ENCODE results near the gene ZNRF1. TPM values are rescaled to one million over a fixed set of nuclear protein-coding genes. Genes with fewer than 3 reads are reported as not detected.

Gene ZNRF1
- total RNA-seq, 1 experiment from 2014 or later = 27.1 TPM

DNA sequence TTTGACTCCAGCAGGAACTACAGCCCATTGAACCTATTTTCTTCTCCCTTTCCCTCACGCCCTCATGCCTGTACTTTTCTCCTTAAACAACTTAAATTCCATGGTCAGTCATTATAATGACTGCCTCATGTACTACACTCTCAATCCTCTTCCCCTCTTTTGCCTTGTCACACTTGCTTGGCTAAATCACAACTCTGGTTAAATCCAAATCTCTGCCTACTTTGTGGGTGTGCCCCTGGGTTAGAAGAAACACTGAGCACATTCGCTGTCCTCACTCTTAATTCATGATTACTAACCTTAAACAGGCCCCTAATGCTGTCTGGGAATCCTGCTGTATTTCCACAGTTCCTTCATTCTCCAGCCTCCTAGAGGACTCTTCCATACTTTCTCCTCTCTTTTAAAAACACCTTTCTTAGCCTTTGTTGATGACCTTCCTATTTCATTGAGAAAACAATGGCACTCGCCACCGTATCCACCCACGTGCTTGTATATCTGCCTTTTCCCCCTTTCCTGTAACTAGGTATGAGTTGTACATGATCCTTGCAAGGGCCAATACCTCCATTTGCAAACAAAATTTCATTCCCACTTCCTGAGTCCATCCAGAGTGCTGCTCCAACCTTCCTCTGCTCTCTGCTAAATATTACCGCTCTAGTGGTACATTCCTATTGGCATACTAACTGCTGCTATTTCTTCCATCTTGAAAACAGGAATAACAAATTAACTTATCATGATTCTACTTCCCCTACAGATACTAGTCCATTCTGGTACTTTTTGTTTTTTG, 28.9 kb downstream of the ZNRF1 start:
- TF ChIP-seq, protein P1, sequence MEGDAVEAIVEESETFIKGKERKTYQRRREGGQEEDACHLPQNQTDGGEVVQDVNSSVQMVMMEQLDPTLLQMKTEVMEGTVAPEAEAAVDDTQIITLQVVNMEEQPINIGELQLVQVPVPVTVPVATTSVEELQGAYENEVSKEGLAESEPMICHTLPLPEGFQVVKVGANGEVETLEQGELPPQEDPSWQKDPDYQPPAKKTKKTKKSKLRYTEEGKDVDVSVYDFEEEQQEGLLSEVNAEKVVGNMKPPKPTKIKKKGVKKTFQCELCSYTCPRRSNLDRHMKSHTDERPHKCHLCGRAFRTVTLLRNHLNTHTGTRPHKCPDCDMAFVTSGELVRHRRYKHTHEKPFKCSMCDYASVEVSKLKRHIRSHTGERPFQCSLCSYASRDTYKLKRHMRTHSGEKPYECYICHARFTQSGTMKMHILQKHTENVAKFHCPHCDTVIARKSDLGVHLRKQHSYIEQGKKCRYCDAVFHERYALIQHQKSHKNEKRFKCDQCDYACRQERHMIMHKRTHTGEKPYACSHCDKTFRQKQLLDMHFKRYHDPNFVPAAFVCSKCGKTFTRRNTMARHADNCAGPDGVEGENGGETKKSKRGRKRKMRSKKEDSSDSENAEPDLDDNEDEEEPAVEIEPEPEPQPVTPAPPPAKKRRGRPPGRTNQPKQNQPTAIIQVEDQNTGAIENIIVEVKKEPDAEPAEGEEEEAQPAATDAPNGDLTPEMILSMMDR (IDR thresholded peaks at IDR 0.05; ENCODE audit: unreplicated experiment) = no peak
- Mint-ChIP-seq H3K4me1 (ENCODE audit: low read depth, unreplicated experiment) (no peaks in the 10 kb centered on the region), H3K27ac (ENCODE audit: unreplicated experiment) (no peak overlapping the region), H3K4me3 (ENCODE audit: low read depth, unreplicated experiment) (no peak overlapping the region), H3K9me3 (ENCODE audit: low read depth, unreplicated experiment) (no peaks in the 10 kb centered on the region), H3K27me3 (ENCODE audit: unreplicated experiment) (no peaks in the 10 kb centered on the region), H3K36me3 (ENCODE audit: insufficient read depth, unreplicated experiment) (no peaks in the 10 kb centered on the region)
- CTCF ChIA-PET = interaction anchor here (0.5 kb wide), 1 partner anchor 43 kb away, joined by 3 read pairs; the partner anchor contains the start of gene WDR59
- DNase-seq = no peak
- intact Hi-C loops (cut with micrococcal nuclease; ENCODE audit: unreplicated experiment) = no loop called here
- BruUV-seq (replicated peaks) = no TSS peak

DNA sequence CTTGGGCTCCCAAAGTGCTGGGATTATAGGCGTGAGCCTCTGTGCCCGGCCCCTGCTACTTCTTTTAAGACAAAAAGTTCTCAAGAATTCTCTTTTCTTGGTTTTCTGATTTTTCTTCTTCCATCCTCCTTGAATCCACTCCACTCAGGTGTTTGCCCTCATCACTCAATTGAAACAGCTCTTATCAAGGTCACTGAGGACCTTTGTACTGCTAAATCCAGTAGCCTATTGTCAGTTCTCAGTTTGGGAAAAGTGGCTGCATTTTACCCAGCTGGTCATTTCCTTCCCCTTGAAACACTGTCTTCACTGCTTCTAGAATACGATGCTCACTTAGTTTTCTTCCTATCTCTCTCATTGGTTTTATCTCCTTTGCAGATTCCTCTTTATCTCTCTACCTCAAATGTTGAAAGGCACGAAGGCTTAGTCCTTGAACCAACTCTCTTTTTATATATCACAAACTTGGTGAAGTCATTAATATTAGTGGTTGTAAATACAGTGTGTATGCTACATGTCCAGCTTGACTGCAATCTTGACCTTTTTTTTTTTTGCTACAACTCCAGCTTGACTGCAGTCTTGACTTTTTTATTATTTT, 29.8 kb downstream of the ZNRF1 start:
- DNase-seq = no peak
- Mint-ChIP-seq H3K27ac (ENCODE audit: unreplicated experiment) (no peak overlapping the region), H3K4me3 (ENCODE audit: low read depth, unreplicated experiment) (no peak overlapping the region), H3K27me3 (ENCODE audit: unreplicated experiment) (no peaks in the 10 kb centered on the region), H3K9me3 (ENCODE audit: low read depth, unreplicated experiment) (no peaks in the 10 kb centered on the region), H3K4me1 (ENCODE audit: low read depth, unreplicated experiment) (no peaks in the 10 kb centered on the region), H3K36me3 (ENCODE audit: insufficient read depth, unreplicated experiment) (no peaks in the 10 kb centered on the region)
- TF ChIP-seq, protein P1 (IDR thresholded peaks at IDR 0.05; ENCODE audit: unreplicated experiment) = no peak
- BruUV-seq (replicated peaks) = no TSS peak
- CTCF ChIA-PET = no interaction called here
- intact Hi-C loops (cut with micrococcal nuclease; ENCODE audit: unreplicated experiment) = no loop called here

DNA sequence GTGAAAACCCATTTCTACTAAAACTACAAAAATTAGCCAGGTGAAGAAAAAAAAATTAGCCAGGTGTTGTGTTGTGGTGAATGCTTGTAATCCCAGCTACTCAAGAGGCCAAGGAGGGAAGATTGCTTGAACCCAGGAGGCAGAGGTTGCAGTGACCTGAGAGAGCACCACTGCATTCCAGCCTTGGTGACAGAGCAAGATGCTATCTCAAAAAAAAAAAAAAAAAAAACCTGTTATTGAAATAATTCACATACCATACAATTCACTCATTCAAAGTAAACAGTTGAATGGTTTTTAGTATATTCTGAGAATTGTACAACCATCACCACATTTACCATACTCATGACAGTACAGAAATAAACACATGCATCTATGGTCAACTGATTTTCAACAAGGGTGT, 31.0 kb downstream of the ZNRF1 start:
- intact Hi-C loops (cut with micrococcal nuclease; ENCODE audit: unreplicated experiment) = no loop called here
- Mint-ChIP-seq H3K4me3 (ENCODE audit: low read depth, unreplicated experiment) (no peak overlapping the region), H3K36me3 (ENCODE audit: insufficient read depth, unreplicated experiment) (no peaks in the 10 kb centered on the region), H3K9me3 (ENCODE audit: low read depth, unreplicated experiment) (no peaks in the 10 kb centered on the region), H3K27me3 (ENCODE audit: unreplicated experiment) (no peaks in the 10 kb centered on the region), H3K27ac (ENCODE audit: unreplicated experiment) (no peak overlapping the region), H3K4me1 (ENCODE audit: low read depth, unreplicated experiment) (no peaks in the 10 kb centered on the region)
- no TSS peak for BruUV-seq (replicated peaks)
- TF ChIP-seq, protein P1 (IDR thresholded peaks at IDR 0.05; ENCODE audit: unreplicated experiment) = no peak
- DNase-seq = peak; percentile 16
- CTCF ChIA-PET = interaction anchor here (0.6 to 0.9 kb wide), 5 partner anchors 16 to 1464 kb away, joined by 3 to 8 read pairs (median 4); partner anchors contain the start of gene LDHD

DNA sequence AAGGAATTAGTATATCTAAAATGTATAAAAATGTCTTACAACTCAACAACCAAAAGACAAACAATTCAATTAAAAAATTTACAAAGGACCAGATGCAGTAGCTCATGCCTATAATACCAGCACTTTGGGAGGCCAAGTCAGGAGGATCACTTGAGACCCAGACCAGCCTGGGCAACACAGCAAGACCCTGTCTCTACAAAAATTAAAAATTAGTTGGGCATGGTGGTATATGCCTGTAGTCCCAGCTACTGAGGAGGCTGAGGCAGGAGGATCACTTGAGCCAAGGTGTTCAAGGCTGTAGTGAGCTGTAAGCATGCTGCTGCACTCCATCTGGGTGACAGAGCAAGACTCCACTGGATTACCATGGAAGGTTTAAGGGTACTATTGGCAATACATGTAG, 33.8 kb downstream of the ZNRF1 start:
- Mint-ChIP-seq H3K9me3 (ENCODE audit: low read depth, unreplicated experiment) (no peaks in the 10 kb centered on the region), H3K36me3 (ENCODE audit: insufficient read depth, unreplicated experiment) (no peaks in the 10 kb centered on the region), H3K27me3 (ENCODE audit: unreplicated experiment) (no peaks in the 10 kb centered on the region)

More for the DNA sequence above, 33.8 kb downstream of the ZNRF1 start:
- no peak for DNase-seq
- H3K4me1 Mint-ChIP-seq (ENCODE audit: low read depth, unreplicated experiment) = no peaks in the 10 kb centered on the region
- intact Hi-C loops (cut with micrococcal nuclease; ENCODE audit: unreplicated experiment) = no loop called here
- H3K27ac Mint-ChIP-seq (ENCODE audit: unreplicated experiment) = no peak overlapping the region
- BruUV-seq (replicated peaks) = no TSS peak
- H3K4me3 Mint-ChIP-seq (ENCODE audit: low read depth, unreplicated experiment) = no peak overlapping the region
- CTCF ChIA-PET = no interaction called here
- TF ChIP-seq, protein P1 (IDR thresholded peaks at IDR 0.05; ENCODE audit: unreplicated experiment) = no peak
